ENCODE results near the gene NDUFAF7.
A peak's percentile ranks its signal among the peaks of the same experiment; 100 is the strongest.

Gene NDUFAF7

DNA sequence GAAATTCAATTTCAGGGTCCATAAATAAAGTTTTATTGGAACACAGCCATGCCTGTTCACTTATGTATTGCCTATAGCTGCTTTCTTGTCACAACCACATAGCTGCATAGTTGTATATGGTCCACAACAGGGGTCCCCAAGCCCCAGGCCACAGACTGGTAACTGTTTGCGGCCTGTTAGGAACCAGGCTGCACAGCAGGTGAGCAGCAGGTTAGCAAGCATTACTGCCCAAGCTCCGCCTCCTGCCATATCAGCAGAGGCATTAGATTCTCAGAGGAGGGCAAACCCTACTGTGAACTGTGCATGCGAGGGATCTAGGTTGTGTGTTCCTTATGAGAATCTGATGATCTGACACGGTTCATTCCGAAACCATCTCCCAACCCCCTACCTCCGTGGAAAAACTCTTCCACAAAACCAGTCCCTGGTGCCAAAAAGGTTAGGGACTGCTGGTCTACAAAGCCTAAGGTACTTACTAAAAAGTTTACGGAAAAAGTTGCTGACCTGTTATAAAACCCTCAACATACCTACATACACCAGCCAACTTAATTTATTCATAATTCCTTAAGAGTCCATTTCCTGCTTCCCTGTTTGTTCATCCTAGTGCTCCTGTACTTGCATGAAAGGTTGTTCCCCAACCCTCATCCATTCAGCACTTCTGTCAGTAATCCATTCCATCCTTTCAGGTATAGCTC lies 40.1 kb downstream of the NDUFAF7 start:
- Histone ChIP-seq H3K4me3 (ENCODE audit: low read depth, low read length) (no peak overlapping the region), H3K36me3 (ENCODE audit: control insufficient read depth in 2 of 2, insufficient read depth in 1 of 2, low read length in 2 of 2) (peaks cover 60 to 85% of the 10 kb centered on the region in 2 experiments), H3K27ac (ENCODE audit: extremely low read depth, low read depth, low read length) (no peak overlapping the region), H3K4me1 (ENCODE audit: control insufficient read depth, insufficient read depth, low read length) (no peaks in the 10 kb centered on the region), H3K9me3 (ENCODE audit: control insufficient read depth, insufficient read depth, low read depth, low read length) (no peaks in the 10 kb centered on the region)
- POLR2A ChIA-PET = no interaction called here
- CTCF ChIA-PET = interaction anchor here (0.8 kb wide), 1 partner anchor 125 kb away, joined by 4 read pairs; no protein-coding TSS in a partner anchor
- TF ChIP-seq ZIC2 (tag by site-specific recombination; IDR thresholded peaks at IDR 0.05) (peak; percentile 91), ZEB2 (tag by site-specific recombination; IDR thresholded peaks at IDR 0.05) (no peak)

DNA sequence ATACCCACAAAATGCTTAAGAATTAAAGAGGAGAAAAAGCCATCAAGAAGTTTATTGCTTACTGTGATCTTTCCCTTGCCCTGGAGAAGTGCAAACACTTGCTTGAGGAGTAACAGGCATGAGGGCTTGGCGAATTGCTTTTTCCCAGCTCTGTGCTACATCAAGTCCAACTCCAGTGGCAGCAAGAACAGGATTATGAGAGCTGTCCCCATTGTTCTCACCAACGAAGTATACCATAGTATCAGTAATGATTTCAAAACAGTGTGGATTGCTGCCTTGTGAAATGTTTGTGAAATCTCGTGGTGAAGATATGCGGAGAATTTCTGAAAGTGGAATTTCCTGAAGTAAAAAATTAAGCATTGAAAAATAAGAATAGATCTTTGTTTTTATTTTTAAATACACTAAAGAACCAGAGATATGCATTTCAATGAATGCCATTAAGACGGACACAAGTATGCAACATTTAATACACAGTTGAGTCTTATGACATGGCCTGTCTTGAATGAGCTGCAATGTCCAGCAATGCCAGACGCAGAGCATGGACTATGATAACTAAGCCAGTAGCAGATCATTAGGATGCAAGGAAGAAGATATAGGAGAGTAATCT lies 43.0 kb downstream of the NDUFAF7 start:
- POLR2A ChIA-PET = no interaction called here
- Histone ChIP-seq H3K4me3 (ENCODE audit: low read depth, low read length) (no peak overlapping the region), H3K27ac (ENCODE audit: extremely low read depth, low read depth, low read length) (no peak overlapping the region), H3K4me1 (ENCODE audit: control insufficient read depth, insufficient read depth, low read length) (no peaks in the 10 kb centered on the region), H3K9me3 (ENCODE audit: control insufficient read depth, insufficient read depth, low read depth, low read length) (no peaks in the 10 kb centered on the region), H3K36me3 (ENCODE audit: control insufficient read depth in 2 of 2, insufficient read depth in 1 of 2, low read length in 2 of 2) (peaks cover 49 to 76% of the 10 kb centered on the region in 2 experiments)
- TF ChIP-seq BCL11B (tag by site-specific recombination; IDR thresholded peaks at IDR 0.05; ENCODE audit: low read depth) = no peak
- no peak for TF ChIP-seq ZNF423 (tag by site-specific recombination; IDR thresholded peaks at IDR 0.05)
- TF ChIP-seq ZNF184 (tag by site-specific recombination; IDR thresholded peaks at IDR 0.05) = no peak
- no peak for TF ChIP-seq ZNF555 (tag by site-specific recombination; conservative IDR thresholded peaks at IDR 0.05)
- CTCF ChIA-PET = interaction anchor here (0.6 kb wide), 1 partner anchor 27 kb away, joined by 4 read pairs; no protein-coding TSS in a partner anchor

DNA sequence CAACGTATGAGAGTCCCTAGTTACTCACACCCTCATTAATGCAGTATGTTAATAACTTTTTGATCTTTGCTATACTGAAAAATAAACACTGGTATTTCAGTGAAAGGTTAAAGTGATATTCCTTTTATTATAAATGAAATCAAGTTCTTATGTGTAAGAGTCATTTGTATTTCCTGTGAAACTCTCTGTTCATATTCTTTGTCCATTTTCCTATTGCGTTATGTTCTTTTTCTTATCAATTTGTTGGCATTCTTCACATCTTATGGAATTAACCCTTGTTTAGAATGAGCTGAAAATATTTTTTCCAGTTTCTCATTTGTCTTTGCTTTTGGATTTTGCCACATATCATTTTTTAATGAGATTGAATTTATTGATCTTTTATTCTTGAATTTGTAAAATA lies 44.8 kb downstream of the NDUFAF7 start:
- Histone ChIP-seq H3K36me3 (ENCODE audit: control insufficient read depth in 2 of 2, insufficient read depth in 1 of 2, low read length in 2 of 2) (peaks cover 57 to 78% of the 10 kb centered on the region in 2 experiments), H3K4me3 (ENCODE audit: low read depth, low read length) (no peak overlapping the region), H3K4me1 (ENCODE audit: control insufficient read depth, insufficient read depth, low read length) (no peaks in the 10 kb centered on the region), H3K27ac (ENCODE audit: extremely low read depth, low read depth, low read length) (no peak overlapping the region), H3K9me3 (ENCODE audit: control insufficient read depth, insufficient read depth, low read depth, low read length) (no peaks in the 10 kb centered on the region)
- TF ChIP-seq, protein P1, sequence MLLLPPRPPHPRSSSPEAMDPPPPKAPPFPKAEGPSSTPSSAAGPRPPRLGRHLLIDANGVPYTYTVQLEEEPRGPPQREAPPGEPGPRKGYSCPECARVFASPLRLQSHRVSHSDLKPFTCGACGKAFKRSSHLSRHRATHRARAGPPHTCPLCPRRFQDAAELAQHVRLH (tag by site-specific recombination; IDR thresholded peaks at IDR 0.05) = no peak
- no peak for TF ChIP-seq ZNF660 (tag by site-specific recombination; IDR thresholded peaks at IDR 0.05)
- TF ChIP-seq ZNF292 (tag by site-specific recombination; IDR thresholded peaks at IDR 0.05; ENCODE audit: borderline replicate concordance, low read depth) = no peak
- TF ChIP-seq, protein P2, sequence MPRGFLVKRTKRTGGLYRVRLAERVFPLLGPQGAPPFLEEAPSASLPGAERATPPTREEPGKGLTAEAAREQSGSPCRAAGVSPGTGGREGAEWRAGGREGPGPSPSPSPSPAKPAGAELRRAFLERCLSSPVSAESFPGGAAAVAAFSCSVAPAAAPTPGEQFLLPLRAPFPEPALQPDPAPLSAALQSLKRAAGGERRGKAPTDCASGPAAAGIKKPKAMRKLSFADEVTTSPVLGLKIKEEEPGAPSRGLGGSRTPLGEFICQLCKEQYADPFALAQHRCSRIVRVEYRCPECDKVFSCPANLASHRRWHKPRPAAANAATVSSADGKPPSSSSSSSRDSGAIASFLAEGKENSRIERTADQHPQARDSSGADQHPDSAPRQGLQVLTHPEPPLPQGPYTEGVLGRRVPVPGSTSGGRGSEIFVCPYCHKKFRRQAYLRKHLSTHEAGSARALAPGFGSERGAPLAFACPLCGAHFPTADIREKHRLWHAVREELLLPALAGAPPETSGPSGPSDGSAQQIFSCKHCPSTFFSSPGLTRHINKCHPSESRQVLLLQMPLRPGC (tag by site-specific recombination; IDR thresholded peaks at IDR 0.05) = no peak
- TF ChIP-seq, protein P3, sequence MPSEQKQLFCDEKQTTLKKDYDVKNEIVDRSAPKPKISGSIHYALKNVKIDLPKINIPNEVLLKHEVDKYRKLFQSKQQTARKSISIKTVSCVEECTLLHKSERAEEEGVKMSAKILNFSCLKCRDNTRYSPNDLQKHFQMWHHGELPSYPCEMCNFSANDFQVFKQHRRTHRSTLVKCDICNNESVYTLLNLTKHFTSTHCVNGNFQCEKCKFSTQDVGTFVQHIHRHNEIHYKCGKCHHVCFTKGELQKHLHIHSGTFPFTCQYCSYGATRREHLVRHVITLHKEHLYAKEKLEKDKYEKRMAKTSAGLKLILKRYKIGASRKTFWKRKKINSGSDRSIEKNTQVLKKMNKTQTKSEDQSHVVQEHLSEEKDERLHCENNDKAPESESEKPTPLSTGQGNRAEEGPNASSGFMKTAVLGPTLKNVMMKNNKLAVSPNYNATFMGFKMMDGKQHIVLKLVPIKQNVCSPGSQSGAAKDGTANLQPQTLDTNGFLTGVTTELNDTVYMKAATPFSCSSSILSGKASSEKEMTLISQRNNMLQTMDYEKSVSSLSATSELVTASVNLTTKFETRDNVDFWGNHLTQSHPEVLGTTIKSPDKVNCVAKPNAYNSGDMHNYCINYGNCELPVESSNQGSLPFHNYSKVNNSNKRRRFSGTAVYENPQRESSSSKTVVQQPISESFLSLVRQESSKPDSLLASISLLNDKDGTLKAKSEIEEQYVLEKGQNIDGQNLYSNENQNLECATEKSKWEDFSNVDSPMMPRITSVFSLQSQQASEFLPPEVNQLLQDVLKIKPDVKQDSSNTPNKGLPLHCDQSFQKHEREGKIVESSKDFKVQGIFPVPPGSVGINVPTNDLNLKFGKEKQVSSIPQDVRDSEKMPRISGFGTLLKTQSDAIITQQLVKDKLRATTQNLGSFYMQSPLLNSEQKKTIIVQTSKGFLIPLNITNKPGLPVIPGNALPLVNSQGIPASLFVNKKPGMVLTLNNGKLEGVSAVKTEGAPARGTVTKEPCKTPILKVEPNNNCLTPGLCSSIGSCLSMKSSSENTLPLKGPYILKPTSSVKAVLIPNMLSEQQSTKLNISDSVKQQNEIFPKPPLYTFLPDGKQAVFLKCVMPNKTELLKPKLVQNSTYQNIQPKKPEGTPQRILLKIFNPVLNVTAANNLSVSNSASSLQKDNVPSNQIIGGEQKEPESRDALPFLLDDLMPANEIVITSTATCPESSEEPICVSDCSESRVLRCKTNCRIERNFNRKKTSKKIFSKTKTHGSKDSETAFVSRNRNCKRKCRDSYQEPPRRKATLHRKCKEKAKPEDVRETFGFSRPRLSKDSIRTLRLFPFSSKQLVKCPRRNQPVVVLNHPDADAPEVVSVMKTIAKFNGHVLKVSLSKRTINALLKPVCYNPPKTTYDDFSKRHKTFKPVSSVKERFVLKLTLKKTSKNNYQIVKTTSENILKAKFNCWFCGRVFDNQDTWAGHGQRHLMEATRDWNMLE (tag by site-specific recombination; conservative IDR thresholded peaks at IDR 0.05; ENCODE audit: low read depth) = no peak
- no peak for TF ChIP-seq IKZF3 (tag by site-specific recombination; IDR thresholded peaks at IDR 0.05)
- TF ChIP-seq ZNF571 (tag by site-specific recombination; IDR thresholded peaks at IDR 0.05) = no peak
- no peak for TF ChIP-seq ZNF175 (tag by site-specific recombination; IDR thresholded peaks at IDR 0.05)
- TF ChIP-seq, protein P4, sequence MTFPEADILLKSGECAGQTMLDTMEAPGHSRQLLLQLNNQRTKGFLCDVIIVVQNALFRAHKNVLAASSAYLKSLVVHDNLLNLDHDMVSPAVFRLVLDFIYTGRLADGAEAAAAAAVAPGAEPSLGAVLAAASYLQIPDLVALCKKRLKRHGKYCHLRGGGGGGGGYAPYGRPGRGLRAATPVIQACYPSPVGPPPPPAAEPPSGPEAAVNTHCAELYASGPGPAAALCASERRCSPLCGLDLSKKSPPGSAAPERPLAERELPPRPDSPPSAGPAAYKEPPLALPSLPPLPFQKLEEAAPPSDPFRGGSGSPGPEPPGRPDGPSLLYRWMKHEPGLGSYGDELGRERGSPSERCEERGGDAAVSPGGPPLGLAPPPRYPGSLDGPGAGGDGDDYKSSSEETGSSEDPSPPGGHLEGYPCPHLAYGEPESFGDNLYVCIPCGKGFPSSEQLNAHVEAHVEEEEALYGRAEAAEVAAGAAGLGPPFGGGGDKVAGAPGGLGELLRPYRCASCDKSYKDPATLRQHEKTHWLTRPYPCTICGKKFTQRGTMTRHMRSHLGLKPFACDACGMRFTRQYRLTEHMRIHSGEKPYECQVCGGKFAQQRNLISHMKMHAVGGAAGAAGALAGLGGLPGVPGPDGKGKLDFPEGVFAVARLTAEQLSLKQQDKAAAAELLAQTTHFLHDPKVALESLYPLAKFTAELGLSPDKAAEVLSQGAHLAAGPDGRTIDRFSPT (tag by site-specific recombination; IDR thresholded peaks at IDR 0.05) = no peak
- TF ChIP-seq ZNF114 (tag by site-specific recombination; IDR thresholded peaks at IDR 0.05) = no peak
- TF ChIP-seq ZSCAN30 (tag by site-specific recombination; IDR thresholded peaks at IDR 0.05) = no peak
- TF ChIP-seq ZNF747 (tag by site-specific recombination; IDR thresholded peaks at IDR 0.05) = no peak
- TF ChIP-seq ZNF37A (tag by site-specific recombination; IDR thresholded peaks at IDR 0.05) = no peak
- TF ChIP-seq GLI4 (tag by site-specific recombination; IDR thresholded peaks at IDR 0.05) = no peak
- CTCF ChIA-PET = no interaction called here
- POLR2A ChIA-PET = no interaction called here

All from HEK293 (cell line).